Left ventricle myocardium inferior (tissue), 1 donor: Measurements from ENCODE around the gene SCYGR1. TPM values are rescaled to one million over a fixed set of nuclear protein-coding genes. Genes with fewer than 3 reads are reported as not detected.

Source experiments
- DNase-seq: peaks from one replicate; pipeline ENCODE4 v3.0.0-alpha.2; 2020
- H3K27ac ChIP-seq: fragments of 200-600 bp; replicated peaks from 2 replicates; pipeline ENCODE4 v1.8.0; 2021
- H3K27me3 ChIP-seq: fragments of 200-600 bp; 2 replicates; pipeline ENCODE4 v1.8.0; 2021; ENCODE audit warnings: low read depth
- H3K36me3 ChIP-seq: fragments of 200-600 bp; 2 replicates; pipeline ENCODE4 v1.8.0; 2021
- H3K4me1 ChIP-seq: fragments of 200-600 bp; 2 replicates; pipeline ENCODE4 v1.8.0; 2021
- H3K4me3 ChIP-seq: fragments of 200-600 bp; 2 replicates; pipeline ENCODE4 v1.8.0; 2021; ENCODE audit warnings: mild to moderate bottlenecking, moderate library complexity
- H3K9me3 ChIP-seq: fragments of 200-600 bp; replicated peaks from 2 replicates; pipeline ENCODE4 v1.8.0; 2021
- CTCF ChIP-seq: fragments of 200-600 bp; IDR thresholded peaks from 2 replicates; pipeline ENCODE4 v1.8.0; 2021; ENCODE audit warnings: antibody characterized with exemption, mild to moderate bottlenecking, borderline replicate concordance
- intact Hi-C: fragments of 100-400 bp; cut with micrococcal nuclease; formaldehyde crosslinking; loops from one replicate; pipeline ENCODE4 v1.11.0; 2022
- total RNA-seq: library from RNA; stranded (reverse); fragmentation: NEBNext Ultra II Directional; extraction: Animal tissue kit (Norgen Biotek cat#: 25700); gene quantifications from one replicate; pipeline ENCODE4 v1.2.1, GENCODE V29; 2021
- donor health status: DM: no; HTN: yes; CAD: no; lungs with severe emphysema.

SCYGR1 gene
- total RNA-seq, 1 donor from 2014 or later, result not detected

GRCh38 chr2:227390468-227391256, 2.9 kb upstream of the SCYGR1 start:
- no peaks in the 10 kb centered on the region for H3K9me3 ChIP-seq
- DNase-seq, result no peak
- intact Hi-C loops, result no loop called here
- no peak for TF ChIP-seq CTCF
- H3K36me3 ChIP-seq, result no peaks in the 10 kb centered on the region
- H3K27me3 ChIP-seq, result peaks cover 3% of the 10 kb centered on the region
- no peak overlapping the region for H3K27ac ChIP-seq
- no peak overlapping the region for H3K4me3 ChIP-seq
- H3K4me1 ChIP-seq, result no peaks in the 10 kb centered on the region

- H3K4me1 ChIP-seq, result no peaks in the 10 kb centered on the region
- TF ChIP-seq CTCF, result no peak
- H3K27ac ChIP-seq, result no peak overlapping the region
- H3K27me3 ChIP-seq, result peaks cover 3% of the 10 kb centered on the region
- intact Hi-C loops, result no loop called here
- H3K9me3 ChIP-seq, result no peaks in the 10 kb centered on the region
- DNase-seq, result no peak
- H3K4me3 ChIP-seq, result no peak overlapping the region
- no peaks in the 10 kb centered on the region for H3K36me3 ChIP-seq
Measured at GRCh38 chr2:227389661-227390060, 1.9 kb upstream of the SCYGR1 start.

- no peak for DNase-seq
- no peaks in the 10 kb centered on the region for H3K9me3 ChIP-seq
- intact Hi-C loops, result no loop called here
- H3K4me1 ChIP-seq, result no peaks in the 10 kb centered on the region
- H3K36me3 ChIP-seq, result no peaks in the 10 kb centered on the region
- no peak for TF ChIP-seq CTCF
- peaks cover 6% of the 10 kb centered on the region for H3K27me3 ChIP-seq
- H3K4me3 ChIP-seq, result no peak overlapping the region
- no peak overlapping the region for H3K27ac ChIP-seq
Measured at GRCh38 chr2:227389231-227389630, 1.5 kb upstream of the SCYGR1 start.

- Histone ChIP-seq H3K27ac (no peak overlapping the region), H3K27me3 (peaks cover 13% of the 10 kb centered on the region), H3K4me1 (no peaks in the 10 kb centered on the region), H3K36me3 (no peaks in the 10 kb centered on the region), H3K4me3 (no peak overlapping the region), H3K9me3 (no peaks in the 10 kb centered on the region)
- no peak for DNase-seq
- TF ChIP-seq CTCF, result no peak
- intact Hi-C loops, result no loop called here
Measured at GRCh38 chr2:227388537-227389011, 825 bp upstream of the SCYGR1 start.

GRCh38 chr2:227386630-227387029, 1.1 kb downstream of the SCYGR1 start:
- intact Hi-C loops, result no loop called here
- Histone ChIP-seq H3K27me3 (peaks cover 32% of the 10 kb centered on the region), H3K36me3 (no peaks in the 10 kb centered on the region), H3K27ac (no peak overlapping the region), H3K4me3 (no peak overlapping the region), H3K4me1 (no peaks in the 10 kb centered on the region), H3K9me3 (no peaks in the 10 kb centered on the region)
- no peak for DNase-seq
- TF ChIP-seq CTCF, result no peak
